Neuron (in vitro differentiated cells): Measurements from ENCODE around the gene PLPP4.
A peak's percentile ranks its signal among the peaks of the same experiment; 100 is the strongest.

Experiments
- H2AFZ ChIP-seq: one replicate; pipeline ENCODE4 v1.6.1; 2013; ENCODE audit warnings: low read depth, mild to moderate bottlenecking, inconsistent platforms, low read length, moderate library complexity
- H3K27me3 ChIP-seq: one replicate; pipeline ENCODE4 v1.6.1; 2013; ENCODE audit warnings: low read length; ENCODE audit not compliant: insufficient read depth
- H3K36me3 ChIP-seq: one replicate; pipeline ENCODE4 v1.6.1; 2013; ENCODE audit warnings: low read length; ENCODE audit not compliant: insufficient read depth
- H3K4me1 ChIP-seq: one replicate; pipeline ENCODE4 v1.6.1; 2013; ENCODE audit warnings: low read length; ENCODE audit not compliant: insufficient read depth
- H3K4me3 ChIP-seq: 2 replicates; pipeline ENCODE4 v1.5.1; 2013; ENCODE audit warnings: mild to moderate bottlenecking, low read length, moderate library complexity
- H3K9me3 ChIP-seq: one replicate; pipeline ENCODE4 v1.6.1; 2013; ENCODE audit warnings: low read length

PLPP4 gene

DNA sequence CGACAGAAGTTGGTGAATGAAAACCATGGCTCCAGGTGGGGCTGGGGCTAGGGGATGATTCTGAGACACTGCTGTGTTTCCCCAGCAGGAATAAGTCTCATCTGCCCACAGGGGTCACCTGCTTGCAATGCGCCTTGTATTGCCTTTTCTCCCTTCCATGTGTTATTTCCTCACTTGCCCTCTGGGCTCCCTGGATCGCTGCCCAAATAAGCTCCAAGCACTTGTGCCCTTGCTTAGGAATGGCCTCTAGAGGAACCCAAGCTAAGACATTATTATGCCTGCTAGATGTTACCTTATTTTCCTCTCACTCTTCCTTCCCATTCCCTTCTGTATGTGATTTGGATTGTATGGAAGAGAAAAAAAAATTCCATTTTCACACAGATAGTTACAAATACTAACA lies 24.8 kb upstream of the PLPP4 start:
- no peaks in the 10 kb centered on the region for H3K4me1 ChIP-seq
- H2AFZ ChIP-seq = no peak overlapping the region
- no peak overlapping the region for H3K4me3 ChIP-seq
- no peaks in the 10 kb centered on the region for H3K9me3 ChIP-seq
- H3K36me3 ChIP-seq = no peaks in the 10 kb centered on the region
- no peaks in the 10 kb centered on the region for H3K27me3 ChIP-seq

- H3K27me3 ChIP-seq = no peaks in the 10 kb centered on the region
Measured at GRCh38 chr10:120433141-120433540, 23.9 kb upstream of the PLPP4 start.

DNA sequence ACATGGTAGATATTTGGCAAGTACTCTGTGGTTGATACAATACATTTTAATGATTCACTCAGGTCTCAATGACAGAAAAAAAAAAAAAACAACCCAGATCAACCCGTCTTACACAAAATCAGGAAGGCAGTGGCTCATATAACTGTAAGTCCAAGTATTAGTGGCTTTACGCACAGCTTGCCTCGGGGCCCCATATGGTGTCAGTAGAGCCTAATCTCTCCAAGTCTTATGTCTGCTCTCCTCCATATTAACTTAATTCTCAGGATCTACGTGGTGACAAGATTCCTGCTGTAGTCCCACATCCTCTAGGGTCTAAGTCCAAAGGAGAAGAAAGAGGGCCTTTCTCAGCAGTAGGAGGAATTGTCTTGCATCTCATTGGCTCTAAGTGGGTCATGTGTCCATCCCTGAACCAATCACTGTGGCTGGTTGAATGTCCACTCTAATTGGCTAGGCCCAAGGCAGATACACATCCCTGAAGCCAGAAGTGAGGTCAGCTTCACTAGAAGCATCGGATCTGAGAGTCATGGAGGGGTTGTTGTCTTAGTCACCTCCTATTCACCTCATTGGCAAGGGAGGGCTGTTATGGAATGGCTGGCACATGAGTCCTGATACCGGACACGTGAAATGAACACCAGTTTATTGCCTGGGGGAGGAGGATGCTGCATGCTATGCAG lies 20.5 kb upstream of the PLPP4 start:
- H3K9me3 ChIP-seq = no peaks in the 10 kb centered on the region
- H2AFZ ChIP-seq = no peak overlapping the region
- no peaks in the 10 kb centered on the region for H3K36me3 ChIP-seq
- H3K4me1 ChIP-seq = no peaks in the 10 kb centered on the region
- no peak overlapping the region for H3K4me3 ChIP-seq
- H3K27me3 ChIP-seq = no peaks in the 10 kb centered on the region

More at GRCh38 chr10:120433141-120433540, 23.9 kb upstream of the PLPP4 start:
- Histone ChIP-seq H2AFZ (no peak overlapping the region), H3K36me3 (no peaks in the 10 kb centered on the region), H3K4me1 (no peaks in the 10 kb centered on the region), H3K4me3 (no peak overlapping the region), H3K9me3 (no peaks in the 10 kb centered on the region)

- Histone ChIP-seq H2AFZ (no peak overlapping the region), H3K36me3 (no peaks in the 10 kb centered on the region), H3K9me3 (no peaks in the 10 kb centered on the region), H3K4me1 (no peaks in the 10 kb centered on the region), H3K4me3 (no peak overlapping the region), H3K27me3 (no peaks in the 10 kb centered on the region)
Measured at GRCh38 chr10:120437541-120437940, 19.5 kb upstream of the PLPP4 start.

- H2AFZ ChIP-seq = no peak overlapping the region
- no peaks in the 10 kb centered on the region for H3K9me3 ChIP-seq
- no peaks in the 10 kb centered on the region for H3K36me3 ChIP-seq
- no peak overlapping the region for H3K4me3 ChIP-seq
- H3K4me1 ChIP-seq = peaks cover 5% of the 10 kb centered on the region
- H3K27me3 ChIP-seq = peaks cover 18% of the 10 kb centered on the region
Measured at GRCh38 chr10:120451968-120452367, 5.1 kb upstream of the PLPP4 start.

GRCh38 chr10:120453319-120453718 lies 3.7 kb upstream of the PLPP4 start:
- Histone ChIP-seq H2AFZ (no peak overlapping the region), H3K27me3 (peaks cover 31% of the 10 kb centered on the region), H3K4me3 (no peak overlapping the region), H3K9me3 (no peaks in the 10 kb centered on the region), H3K4me1 (peaks cover 5% of the 10 kb centered on the region), H3K36me3 (no peaks in the 10 kb centered on the region)

- H3K9me3 ChIP-seq = no peaks in the 10 kb centered on the region
- peaks cover 5% of the 10 kb centered on the region for H3K4me1 ChIP-seq
- H3K36me3 ChIP-seq = no peaks in the 10 kb centered on the region
- no peak overlapping the region for H2AFZ ChIP-seq
- no peak overlapping the region for H3K4me3 ChIP-seq
- H3K27me3 ChIP-seq = peaks cover 37% of the 10 kb centered on the region
Measured at GRCh38 chr10:120453886-120454285, 3.1 kb upstream of the PLPP4 start.

GRCh38 chr10:120455004-120455403 lies 2.0 kb upstream of the PLPP4 start:
- peaks cover 5% of the 10 kb centered on the region for H3K4me1 ChIP-seq
- no peaks in the 10 kb centered on the region for H3K36me3 ChIP-seq
- H3K4me3 ChIP-seq = no peak overlapping the region
- H2AFZ ChIP-seq = no peak overlapping the region
- peaks cover 48% of the 10 kb centered on the region for H3K27me3 ChIP-seq
- no peaks in the 10 kb centered on the region for H3K9me3 ChIP-seq

- H2AFZ ChIP-seq = no peak overlapping the region
- H3K36me3 ChIP-seq = no peaks in the 10 kb centered on the region
- no peak overlapping the region for H3K4me3 ChIP-seq
- peaks cover 5% of the 10 kb centered on the region for H3K4me1 ChIP-seq
- H3K9me3 ChIP-seq = no peaks in the 10 kb centered on the region
- peaks cover 50% of the 10 kb centered on the region for H3K27me3 ChIP-seq
Measured at GRCh38 chr10:120455606-120456005, 1.4 kb upstream of the PLPP4 start.

DNA sequence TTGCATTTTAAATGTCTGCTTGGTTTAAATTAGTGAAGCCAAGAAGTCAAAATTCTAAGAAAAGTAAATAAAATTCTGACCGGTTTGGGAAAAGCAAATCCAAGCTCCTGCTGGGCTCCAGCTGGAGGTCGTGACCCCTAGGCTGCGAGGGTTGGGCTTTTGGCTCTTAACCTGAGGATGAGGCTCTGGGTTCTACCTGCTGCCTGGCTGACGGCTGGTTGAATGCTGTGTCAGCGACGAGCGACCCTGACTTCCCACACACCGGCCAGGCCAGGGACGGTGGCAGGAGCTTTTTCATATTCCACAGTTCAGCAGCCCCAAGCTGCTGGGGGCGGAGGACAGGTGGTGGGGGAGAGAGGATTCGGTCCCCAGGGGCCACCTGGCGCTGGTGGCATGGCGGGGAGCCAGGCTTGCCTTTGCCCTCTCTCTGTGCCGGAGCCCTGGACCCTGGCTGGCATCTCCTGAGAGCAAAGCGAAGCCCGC lies 843 bp upstream of the PLPP4 start:
- Histone ChIP-seq H3K27me3 (peaks cover 55% of the 10 kb centered on the region), H2AFZ (peak overlapping the region; percentile 48), H3K36me3 (no peaks in the 10 kb centered on the region), H3K9me3 (no peaks in the 10 kb centered on the region), H3K4me3 (peak overlapping the region; percentile 34), H3K4me1 (peaks cover 5% of the 10 kb centered on the region)

GRCh38 chr10:120457431-120458172 lies 575 bp downstream of the PLPP4 start:
- peaks cover 54% of the 10 kb centered on the region for H3K27me3 ChIP-seq
- H3K36me3 ChIP-seq = no peaks in the 10 kb centered on the region
- H3K9me3 ChIP-seq = no peaks in the 10 kb centered on the region
- peak overlapping the region; percentile 34 for H3K4me3 ChIP-seq
- H3K4me1 ChIP-seq = peaks cover 5% of the 10 kb centered on the region
- H2AFZ ChIP-seq = peak overlapping the region; percentile 48

GRCh38 chr10:120458432-120458831 lies 1.4 kb downstream of the PLPP4 start:
- Histone ChIP-seq H3K4me3 (no peak overlapping the region), H2AFZ (no peak overlapping the region)

DNA sequence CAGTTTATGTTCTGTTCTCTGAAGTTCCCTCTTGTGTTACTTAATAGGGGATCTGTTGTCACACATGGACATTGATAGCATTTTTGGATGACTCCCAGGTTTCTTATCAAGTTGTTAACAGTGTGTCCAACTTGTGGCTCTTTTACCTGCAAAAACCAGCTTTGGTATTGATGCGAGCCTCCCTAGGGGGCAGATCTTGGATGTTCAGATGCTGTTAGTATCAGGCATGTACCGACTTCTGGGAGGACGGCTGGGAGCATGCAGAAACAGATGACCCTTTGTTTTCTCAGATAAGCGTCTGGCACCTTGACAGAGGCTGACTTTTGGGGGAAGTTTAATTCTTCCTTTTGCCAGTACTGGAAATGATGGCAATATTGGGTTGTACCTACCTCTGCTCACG lies 2.2 kb downstream of the PLPP4 start:
- H3K4me1 ChIP-seq = peaks cover 5% of the 10 kb centered on the region
- no peak overlapping the region for H3K4me3 ChIP-seq
- H3K27me3 ChIP-seq = peaks cover 54% of the 10 kb centered on the region
- no peaks in the 10 kb centered on the region for H3K9me3 ChIP-seq
- no peak overlapping the region for H2AFZ ChIP-seq
- no peaks in the 10 kb centered on the region for H3K36me3 ChIP-seq

More at GRCh38 chr10:120458432-120458831, 1.4 kb downstream of the PLPP4 start:
- no peaks in the 10 kb centered on the region for H3K9me3 ChIP-seq
- H3K27me3 ChIP-seq = peaks cover 54% of the 10 kb centered on the region
- H3K36me3 ChIP-seq = no peaks in the 10 kb centered on the region
- H3K4me1 ChIP-seq = peaks cover 5% of the 10 kb centered on the region
